Stimulated activated CD8-positive, alpha-beta memory T cell treated with anti-CD3 and anti-CD28 coated beads, Interleukin-15, amount 100 ng/mL, for 24 hours (primary cell): Measurements from ENCODE around the gene SMAD1.

Source experiments
- DNase-seq: peaks from one replicate; pipeline ENCODE4 v3.0.0-alpha.2; 2020; ENCODE audit warnings: low read depth

SMAD1 gene

GRCh38 chr4:145489556-145489955 is 7.9 kb downstream of the SMAD1 start:
- DNase-seq: no peak

- DNase-seq: no peak
Measured at GRCh38 chr4:145490361-145490760, 8.7 kb downstream of the SMAD1 start.

GRCh38 chr4:145490796-145491195 is 9.1 kb downstream of the SMAD1 start:
- DNase-seq: no peak

GRCh38 chr4:145492376-145492775 is 10.7 kb downstream of the SMAD1 start:
- no peak for DNase-seq

- no peak for DNase-seq
Measured at GRCh38 chr4:145493166-145493565, 11.5 kb downstream of the SMAD1 start.

- DNase-seq: no peak
Measured at GRCh38 chr4:145494666-145495270, 13.1 kb downstream of the SMAD1 start.

GRCh38 chr4:145496292-145496691 is 14.6 kb downstream of the SMAD1 start:
- DNase-seq: no peak

GRCh38 chr4:145497199-145498149 is 15.8 kb downstream of the SMAD1 start:
- no peak for DNase-seq

- DNase-seq: no peak
Measured at GRCh38 chr4:145498430-145498829, 16.8 kb downstream of the SMAD1 start.

GRCh38 chr4:145501051-145501660 is 19.5 kb downstream of the SMAD1 start:
- no peak for DNase-seq

- DNase-seq: no peak
Measured at GRCh38 chr4:145502809-145503208, 21.2 kb downstream of the SMAD1 start.

- no peak for DNase-seq
Measured at GRCh38 chr4:145503486-145504072, 21.9 kb downstream of the SMAD1 start.

GRCh38 chr4:145505995-145506394 is 24.3 kb downstream of the SMAD1 start:
- no peak for DNase-seq

- DNase-seq: no peak
Measured at GRCh38 chr4:145507636-145508035, 26.0 kb downstream of the SMAD1 start.

- no peak for DNase-seq
Measured at GRCh38 chr4:145511913-145512522, 30.4 kb downstream of the SMAD1 start.

GRCh38 chr4:145513020-145513621 is 31.5 kb downstream of the SMAD1 start:
- DNase-seq: no peak

- DNase-seq: no peak
Measured at GRCh38 chr4:145520172-145520571, 38.5 kb downstream of the SMAD1 start.

GRCh38 chr4:145521282-145521681 is 39.6 kb downstream of the SMAD1 start:
- DNase-seq: no peak

GRCh38 chr4:145523117-145523516 is 41.5 kb downstream of the SMAD1 start:
- DNase-seq: no peak

- no peak for DNase-seq
Measured at GRCh38 chr4:145524552-145524951, 42.9 kb downstream of the SMAD1 start.

GRCh38 chr4:145525291-145525740 is 43.7 kb downstream of the SMAD1 start:
- DNase-seq: no peak

GRCh38 chr4:145527773-145528172 is 46.1 kb downstream of the SMAD1 start:
- no peak for DNase-seq
